Esophagus muscularis mucosa (tissue), 3 donors: Measurements from ENCODE around the gene AZU1.

Experiments used
- POLR2A ChIP-seq: fragments of 450-650 bp; IDR thresholded peaks from one replicate; pipeline ENCODE4 v1.6.1; 2017; ENCODE audit warnings: antibody characterized with exemption, moderate library complexity, mild to moderate bottlenecking, low read depth
- POLR2AphosphoS5 ChIP-seq, 2 donors: sonication (generic); formaldehyde crosslinking; IDR thresholded peaks; one replicate each; pipeline ENCODE4 v1.6.1; 2017; ENCODE audit warnings: antibody characterized with exemption in 2 of 2
- TF ChIP-seq, protein P1 (sequence below), 3 experiments: fragments of 200-600 bp in 2 of 3; fragments of 450-650 bp in 1 of 3; sonication (generic) in 2 of 3; IDR thresholded peaks; one replicate each; pipeline ENCODE4 v1.5.1; 2017 to 2019; ENCODE audit warnings: antibody characterized with exemption in 3 of 3, mild to moderate bottlenecking in 2 of 3, moderate library complexity in 1 of 3

DNA sequence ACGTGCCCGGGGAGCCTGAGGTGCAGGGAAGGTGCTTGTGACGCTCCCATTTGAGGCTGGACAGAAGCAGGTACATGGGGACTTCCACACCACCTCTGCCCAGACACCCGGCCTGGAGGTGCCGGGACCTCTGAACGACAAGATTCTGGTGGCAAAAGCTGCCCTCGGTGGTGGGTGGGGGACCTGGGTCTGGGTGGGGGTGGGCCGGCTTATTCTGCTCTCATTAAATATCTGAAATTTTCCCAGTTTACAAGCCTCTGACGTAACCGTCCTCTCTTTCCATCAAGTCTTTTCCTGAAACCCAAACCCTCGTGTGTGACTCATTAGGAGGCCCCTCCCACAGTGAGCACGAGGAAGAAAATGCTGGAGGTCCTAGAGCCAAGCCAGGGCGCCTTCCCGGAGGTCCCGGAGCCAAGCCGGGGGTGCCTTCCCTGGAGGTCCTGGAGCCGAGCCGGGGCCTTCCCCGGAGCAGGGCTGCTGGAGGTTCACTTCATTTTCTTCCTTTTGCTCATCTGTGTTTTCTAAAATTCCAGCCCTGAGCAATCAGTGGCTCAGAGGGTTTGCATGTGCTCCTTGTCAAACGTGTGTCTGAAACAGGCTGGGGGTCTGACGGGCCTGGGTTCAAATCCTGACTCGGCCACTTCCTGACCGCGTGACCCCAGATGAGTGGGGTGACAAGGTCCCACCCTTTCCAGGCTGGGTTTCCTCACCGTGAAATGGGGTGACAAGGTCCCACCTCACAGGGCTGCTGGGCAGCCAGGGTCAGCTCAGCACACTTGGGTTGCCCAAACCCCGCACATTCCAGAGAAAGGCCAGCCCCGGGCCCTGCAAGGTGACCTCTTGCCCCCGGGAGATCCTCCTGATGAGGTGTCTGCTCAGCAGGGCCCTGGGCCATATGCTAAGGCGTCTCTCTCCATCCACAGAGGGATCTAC lies 41.9 kb downstream of the AZU1 start:
- TF ChIP-seq, protein P1, sequence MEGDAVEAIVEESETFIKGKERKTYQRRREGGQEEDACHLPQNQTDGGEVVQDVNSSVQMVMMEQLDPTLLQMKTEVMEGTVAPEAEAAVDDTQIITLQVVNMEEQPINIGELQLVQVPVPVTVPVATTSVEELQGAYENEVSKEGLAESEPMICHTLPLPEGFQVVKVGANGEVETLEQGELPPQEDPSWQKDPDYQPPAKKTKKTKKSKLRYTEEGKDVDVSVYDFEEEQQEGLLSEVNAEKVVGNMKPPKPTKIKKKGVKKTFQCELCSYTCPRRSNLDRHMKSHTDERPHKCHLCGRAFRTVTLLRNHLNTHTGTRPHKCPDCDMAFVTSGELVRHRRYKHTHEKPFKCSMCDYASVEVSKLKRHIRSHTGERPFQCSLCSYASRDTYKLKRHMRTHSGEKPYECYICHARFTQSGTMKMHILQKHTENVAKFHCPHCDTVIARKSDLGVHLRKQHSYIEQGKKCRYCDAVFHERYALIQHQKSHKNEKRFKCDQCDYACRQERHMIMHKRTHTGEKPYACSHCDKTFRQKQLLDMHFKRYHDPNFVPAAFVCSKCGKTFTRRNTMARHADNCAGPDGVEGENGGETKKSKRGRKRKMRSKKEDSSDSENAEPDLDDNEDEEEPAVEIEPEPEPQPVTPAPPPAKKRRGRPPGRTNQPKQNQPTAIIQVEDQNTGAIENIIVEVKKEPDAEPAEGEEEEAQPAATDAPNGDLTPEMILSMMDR (IDR thresholded peaks at IDR 0.05) = no peak
- TF ChIP-seq POLR2A (no peak), POLR2AphosphoS5 (IDR thresholded peaks at IDR 0.05) (peak; percentile 33 to 37)
